ENCODE results near the gene ARSD. TPM values are rescaled to one million over a fixed set of nuclear protein-coding genes. Genes with fewer than 3 reads are reported as not detected.

Gene ARSD
- total and polyA plus RNA-seq, 2 of the 13 experiments (the other 11 are each of a cell fraction or from before 2014, with no cell fraction given): 4.8 to 6.8 TPM

- TF ChIP-seq ATF4 (CRISPR knock-in tag; IDR thresholded peaks at IDR 0.05) (no peak), ZNF678 (CRISPR knock-in tag; IDR thresholded peaks at IDR 0.05) (no peak), ZNF782 (CRISPR knock-in tag; IDR thresholded peaks at IDR 0.05; ENCODE audit: borderline replicate concordance) (no peak), ZNF235 (CRISPR knock-in tag; IDR thresholded peaks at IDR 0.05; ENCODE audit: borderline replicate concordance) (no peak), ZNF598 (CRISPR knock-in tag; IDR thresholded peaks at IDR 0.05; ENCODE audit: borderline replicate concordance) (no peak)
- TF ChIP-seq, protein P1, sequence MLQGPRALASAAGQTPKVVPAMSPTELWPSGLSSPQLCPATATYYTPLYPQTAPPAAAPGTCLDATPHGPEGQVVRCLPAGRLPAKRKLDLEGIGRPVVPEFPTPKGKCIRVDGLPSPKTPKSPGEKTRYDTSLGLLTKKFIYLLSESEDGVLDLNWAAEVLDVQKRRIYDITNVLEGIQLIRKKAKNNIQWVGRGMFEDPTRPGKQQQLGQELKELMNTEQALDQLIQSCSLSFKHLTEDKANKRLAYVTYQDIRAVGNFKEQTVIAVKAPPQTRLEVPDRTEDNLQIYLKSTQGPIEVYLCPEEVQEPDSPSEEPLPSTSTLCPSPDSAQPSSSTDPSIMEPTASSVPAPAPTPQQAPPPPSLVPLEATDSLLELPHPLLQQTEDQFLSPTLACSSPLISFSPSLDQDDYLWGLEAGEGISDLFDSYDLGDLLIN (CRISPR knock-in tag; IDR thresholded peaks at IDR 0.05; ENCODE audit: borderline replicate concordance): no peak
- TF ChIP-seq, protein P2, sequence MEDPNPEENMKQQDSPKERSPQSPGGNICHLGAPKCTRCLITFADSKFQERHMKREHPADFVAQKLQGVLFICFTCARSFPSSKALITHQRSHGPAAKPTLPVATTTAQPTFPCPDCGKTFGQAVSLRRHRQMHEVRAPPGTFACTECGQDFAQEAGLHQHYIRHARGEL (CRISPR knock-in tag; IDR thresholded peaks at IDR 0.05): no peak
- TF ChIP-seq, protein P3, sequence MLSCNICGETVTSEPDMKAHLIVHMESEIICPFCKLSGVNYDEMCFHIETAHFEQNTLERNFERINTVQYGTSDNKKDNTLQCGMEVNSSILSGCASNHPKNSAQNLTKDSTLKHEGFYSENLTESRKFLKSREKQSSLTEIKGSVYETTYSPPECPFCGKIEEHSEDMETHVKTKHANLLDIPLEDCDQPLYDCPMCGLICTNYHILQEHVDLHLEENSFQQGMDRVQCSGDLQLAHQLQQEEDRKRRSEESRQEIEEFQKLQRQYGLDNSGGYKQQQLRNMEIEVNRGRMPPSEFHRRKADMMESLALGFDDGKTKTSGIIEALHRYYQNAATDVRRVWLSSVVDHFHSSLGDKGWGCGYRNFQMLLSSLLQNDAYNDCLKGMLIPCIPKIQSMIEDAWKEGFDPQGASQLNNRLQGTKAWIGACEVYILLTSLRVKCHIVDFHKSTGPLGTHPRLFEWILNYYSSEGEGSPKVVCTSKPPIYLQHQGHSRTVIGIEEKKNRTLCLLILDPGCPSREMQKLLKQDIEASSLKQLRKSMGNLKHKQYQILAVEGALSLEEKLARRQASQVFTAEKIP (CRISPR knock-in tag; IDR thresholded peaks at IDR 0.05; ENCODE audit: borderline replicate concordance): no peak
- TF ChIP-seq, protein P4, sequence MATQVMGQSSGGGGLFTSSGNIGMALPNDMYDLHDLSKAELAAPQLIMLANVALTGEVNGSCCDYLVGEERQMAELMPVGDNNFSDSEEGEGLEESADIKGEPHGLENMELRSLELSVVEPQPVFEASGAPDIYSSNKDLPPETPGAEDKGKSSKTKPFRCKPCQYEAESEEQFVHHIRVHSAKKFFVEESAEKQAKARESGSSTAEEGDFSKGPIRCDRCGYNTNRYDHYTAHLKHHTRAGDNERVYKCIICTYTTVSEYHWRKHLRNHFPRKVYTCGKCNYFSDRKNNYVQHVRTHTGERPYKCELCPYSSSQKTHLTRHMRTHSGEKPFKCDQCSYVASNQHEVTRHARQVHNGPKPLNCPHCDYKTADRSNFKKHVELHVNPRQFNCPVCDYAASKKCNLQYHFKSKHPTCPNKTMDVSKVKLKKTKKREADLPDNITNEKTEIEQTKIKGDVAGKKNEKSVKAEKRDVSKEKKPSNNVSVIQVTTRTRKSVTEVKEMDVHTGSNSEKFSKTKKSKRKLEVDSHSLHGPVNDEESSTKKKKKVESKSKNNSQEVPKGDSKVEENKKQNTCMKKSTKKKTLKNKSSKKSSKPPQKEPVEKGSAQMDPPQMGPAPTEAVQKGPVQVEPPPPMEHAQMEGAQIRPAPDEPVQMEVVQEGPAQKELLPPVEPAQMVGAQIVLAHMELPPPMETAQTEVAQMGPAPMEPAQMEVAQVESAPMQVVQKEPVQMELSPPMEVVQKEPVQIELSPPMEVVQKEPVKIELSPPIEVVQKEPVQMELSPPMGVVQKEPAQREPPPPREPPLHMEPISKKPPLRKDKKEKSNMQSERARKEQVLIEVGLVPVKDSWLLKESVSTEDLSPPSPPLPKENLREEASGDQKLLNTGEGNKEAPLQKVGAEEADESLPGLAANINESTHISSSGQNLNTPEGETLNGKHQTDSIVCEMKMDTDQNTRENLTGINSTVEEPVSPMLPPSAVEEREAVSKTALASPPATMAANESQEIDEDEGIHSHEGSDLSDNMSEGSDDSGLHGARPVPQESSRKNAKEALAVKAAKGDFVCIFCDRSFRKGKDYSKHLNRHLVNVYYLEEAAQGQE (IDR thresholded peaks at IDR 0.05; ENCODE audit: borderline replicate concordance in 1 of 2, low read depth in 1 of 2, low read length in 2 of 2): no peak
Measured at GRCh38 chrX:2965965-2966364, 36.8 kb upstream of the ARSD start (continued).
